ENCODE results near the gene FSD1L.
"Not testable (repeated sequence)": the region's sequence is repeated elsewhere in the genome, so short reads cannot be mapped to it uniquely, and the experiment has no call there.

FSD1L gene

GRCh38 chr9:105531530-105531929 lies 83.7 kb downstream of the FSD1L start:
- H3K27ac Mint-ChIP-seq = no peak overlapping the region
- no peak overlapping the region for H3K4me3 Mint-ChIP-seq
- H3K27me3 Mint-ChIP-seq = no peaks in the 10 kb centered on the region
- peaks cover 9% of the 10 kb centered on the region for H3K9me3 Mint-ChIP-seq
- peaks cover 34% of the 10 kb centered on the region for H3K4me1 Mint-ChIP-seq (ENCODE audit: low read depth)
- H3K36me3 Mint-ChIP-seq (ENCODE audit: low read depth) = peaks cover 2% of the 10 kb centered on the region
- DNase-seq = no peak

GRCh38 chr9:105535920-105536668 lies 88.3 kb downstream of the FSD1L start:
- Mint-ChIP-seq H3K4me1 (ENCODE audit: low read depth) (peaks cover 31% of the 10 kb centered on the region), H3K27ac (no peak overlapping the region), H3K9me3 (no peaks in the 10 kb centered on the region), H3K36me3 (ENCODE audit: low read depth) (peaks cover 2% of the 10 kb centered on the region), H3K27me3 (no peaks in the 10 kb centered on the region), H3K4me3 (no peak overlapping the region)
- no peak for DNase-seq

GRCh38 chr9:105539452-105539851 lies 91.6 kb downstream of the FSD1L start:
- DNase-seq = no peak
- Mint-ChIP-seq H3K9me3 (no peaks in the 10 kb centered on the region), H3K4me1 (ENCODE audit: low read depth) (peaks cover 25% of the 10 kb centered on the region)

GRCh38 chr9:105541838-105542237 lies 94.0 kb downstream of the FSD1L start:
- H3K27ac Mint-ChIP-seq = peak overlapping the region; percentile 33
- no peaks in the 10 kb centered on the region for H3K9me3 Mint-ChIP-seq
- no peaks in the 10 kb centered on the region for H3K27me3 Mint-ChIP-seq
- DNase-seq = no peak
- H3K4me1 Mint-ChIP-seq (ENCODE audit: low read depth) = peaks cover 7% of the 10 kb centered on the region
- no peaks in the 10 kb centered on the region for H3K36me3 Mint-ChIP-seq (ENCODE audit: low read depth)
- H3K4me3 Mint-ChIP-seq = no peak overlapping the region

More at GRCh38 chr9:105539452-105539851, 91.6 kb downstream of the FSD1L start:
- Mint-ChIP-seq H3K27ac (no peak overlapping the region), H3K4me3 (no peak overlapping the region), H3K27me3 (no peaks in the 10 kb centered on the region), H3K36me3 (ENCODE audit: low read depth) (peaks cover 2% of the 10 kb centered on the region)

DNA sequence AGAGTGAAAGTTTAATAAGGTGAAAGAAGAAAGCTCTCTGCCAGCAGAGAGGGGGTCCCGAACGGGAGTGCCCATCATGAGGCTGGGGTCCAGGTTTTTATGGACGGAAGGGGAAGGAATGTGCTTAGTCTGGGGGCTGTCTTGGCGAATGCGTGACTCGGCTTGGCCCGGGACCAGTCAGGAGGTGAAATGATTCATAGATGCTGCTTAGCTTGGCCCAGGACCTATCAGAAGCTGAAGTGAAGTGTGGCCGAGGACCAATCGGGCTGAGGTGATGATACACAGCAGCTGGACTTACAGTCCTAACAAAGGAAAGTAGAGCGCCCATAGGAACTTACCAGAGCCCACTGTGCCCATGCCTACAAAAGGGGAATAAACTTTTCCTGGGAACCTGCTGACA lies 106.2 kb downstream of the FSD1L start:
- no peak for DNase-seq
- Mint-ChIP-seq H3K9me3 (no peaks in the 10 kb centered on the region), H3K27ac (no peak overlapping the region), H3K36me3 (ENCODE audit: low read depth) (peaks cover 15% of the 10 kb centered on the region), H3K4me1 (ENCODE audit: low read depth) (peaks cover 12% of the 10 kb centered on the region), H3K4me3 (no peak overlapping the region), H3K27me3 (no peaks in the 10 kb centered on the region)

DNA sequence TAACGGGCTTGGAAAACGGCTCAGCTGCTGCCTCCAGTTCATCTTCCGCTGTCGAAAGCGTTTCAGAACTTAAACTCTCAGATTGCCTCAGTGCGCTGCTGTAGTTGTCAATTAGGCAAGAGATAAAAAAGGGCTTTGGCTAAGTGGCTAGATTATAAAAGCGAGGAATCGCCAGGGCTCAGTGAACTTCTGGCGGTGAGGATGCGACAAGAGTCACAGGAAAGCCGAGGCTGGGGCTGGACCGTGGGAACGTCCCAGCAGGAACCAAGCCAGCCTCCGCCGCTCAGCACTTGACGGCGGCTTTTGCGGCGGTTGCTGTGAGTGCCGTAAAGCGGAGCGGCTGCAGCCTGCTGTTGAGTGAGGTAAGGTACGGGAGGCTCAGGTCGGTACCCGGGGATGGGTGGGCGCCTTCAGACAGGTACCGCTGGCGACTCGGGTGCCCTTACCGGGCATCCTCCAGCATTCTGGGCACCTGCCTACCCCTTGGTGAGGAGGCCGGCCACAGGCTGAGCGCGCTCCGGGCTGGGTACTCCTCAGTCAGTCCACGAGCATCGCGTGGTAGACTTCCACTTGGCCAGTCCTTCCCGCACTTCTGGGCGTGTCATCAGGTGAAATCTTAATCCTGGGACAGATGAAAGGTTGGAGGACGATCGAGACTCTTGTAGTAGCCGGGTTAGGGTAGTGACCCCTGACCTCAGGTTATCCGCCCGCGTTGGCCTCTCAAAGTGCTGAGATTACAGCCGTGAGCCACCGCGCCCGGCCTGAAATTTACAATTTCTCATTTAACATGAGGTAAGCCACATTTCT lies 110.2 kb downstream of the FSD1L start, which contains the start of gene FKTN:
FKTN (plus strand) TSS at position 328 of the 807 bp plus-strand sequence. CDS start 16,902 bp downstream, outside the sequence.
- Mint-ChIP-seq H3K27me3 (no peaks in the 10 kb centered on the region), H3K4me3 (peak within 1 kb of the TSS; percentile 94), H3K36me3 (ENCODE audit: low read depth) (peaks cover 44% of the 10 kb centered on the region), H3K4me1 (ENCODE audit: low read depth) (peaks cover 22% of the 10 kb centered on the region), H3K27ac (peak within 1 kb of the TSS; percentile 88), H3K9me3 (peaks cover 5% of the 10 kb centered on the region)
- peak; percentile 88 for DNase-seq

DNA sequence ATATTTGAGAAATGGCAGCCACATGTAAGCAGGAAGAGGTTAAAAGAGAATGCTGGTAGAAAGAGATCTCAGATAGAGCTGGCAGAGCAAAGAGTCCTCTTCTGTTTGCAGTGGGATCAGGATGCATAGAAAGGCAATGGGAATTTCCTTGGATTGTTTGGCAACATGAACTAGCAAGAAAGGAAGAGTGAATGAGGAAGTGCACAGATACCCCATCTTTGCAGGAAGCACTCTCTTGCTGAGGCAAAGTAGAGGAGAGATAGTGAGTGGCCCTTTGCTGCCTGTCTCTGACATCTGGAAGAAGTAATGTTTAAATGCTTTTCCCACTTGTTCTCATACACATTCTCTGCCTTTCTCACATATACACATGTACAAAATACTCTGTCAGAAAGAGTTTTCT lies 124.6 kb downstream of the FSD1L start:
- no peak for DNase-seq
- Mint-ChIP-seq H3K4me3 (no peak overlapping the region), H3K27me3 (no peaks in the 10 kb centered on the region), H3K4me1 (ENCODE audit: low read depth) (no peaks in the 10 kb centered on the region), H3K27ac (no peak overlapping the region), H3K36me3 (ENCODE audit: low read depth) (peaks cover 49% of the 10 kb centered on the region), H3K9me3 (peaks cover 22% of the 10 kb centered on the region)

GRCh38 chr9:105579952-105580351 lies 132.1 kb downstream of the FSD1L start:
- not testable (repeated sequence) for H3K27me3 Mint-ChIP-seq; H3K4me3 Mint-ChIP-seq; DNase-seq; H3K9me3 Mint-ChIP-seq; H3K27ac Mint-ChIP-seq; H3K4me1 Mint-ChIP-seq (ENCODE audit: low read depth)
- peaks cover 40% of the 10 kb centered on the region for H3K36me3 Mint-ChIP-seq (ENCODE audit: low read depth)

GRCh38 chr9:105581550-105581949 lies 133.7 kb downstream of the FSD1L start:
- H3K27me3 Mint-ChIP-seq; H3K9me3 Mint-ChIP-seq; H3K4me1 Mint-ChIP-seq (ENCODE audit: low read depth); H3K27ac Mint-ChIP-seq; H3K4me3 Mint-ChIP-seq; DNase-seq: not testable (repeated sequence)
- peaks cover 36% of the 10 kb centered on the region for H3K36me3 Mint-ChIP-seq (ENCODE audit: low read depth)

DNA sequence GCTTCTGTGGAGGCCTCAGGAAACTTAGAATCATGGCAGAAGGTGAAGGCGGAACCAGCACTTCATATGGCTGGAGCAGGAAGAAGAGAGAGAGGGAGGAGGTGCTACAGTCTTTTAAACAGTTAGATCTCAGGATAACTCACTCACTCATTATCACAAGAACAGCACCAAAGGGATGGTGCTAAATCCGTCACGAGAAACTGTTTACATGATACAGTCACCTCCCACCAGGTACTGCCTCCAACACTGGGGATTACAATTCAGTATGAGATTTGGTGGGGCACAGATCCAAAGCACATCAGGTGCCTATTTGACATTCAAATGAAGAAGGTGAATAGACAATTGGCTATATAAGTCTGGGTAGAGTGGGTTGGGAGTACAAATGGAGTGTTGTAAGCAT lies 145.3 kb downstream of the FSD1L start:
- no peak overlapping the region for H3K4me3 Mint-ChIP-seq
- no peaks in the 10 kb centered on the region for H3K27me3 Mint-ChIP-seq
- no peak overlapping the region for H3K27ac Mint-ChIP-seq
- H3K9me3 Mint-ChIP-seq = peaks cover 18% of the 10 kb centered on the region
- H3K4me1 Mint-ChIP-seq (ENCODE audit: low read depth) = no peaks in the 10 kb centered on the region
- peaks cover 52% of the 10 kb centered on the region for H3K36me3 Mint-ChIP-seq (ENCODE audit: low read depth)
- DNase-seq = no peak
